ENCODE measurements around the gene VPS35L. TPM values are rescaled to one million over a fixed set of nuclear protein-coding genes. Genes with fewer than 3 reads are reported as not detected.
A peak's percentile ranks its signal among the peaks of the same experiment; 100 is the strongest.

VPS35L gene
- total RNA-seq, 2 donors from 2014 or later: 27.0 to 28.3 TPM

- H3K27ac ChIP-seq: peak overlapping the region; percentile 52 to 79
- H3K4me3 ChIP-seq: peak overlapping the region; percentile 97 to 98
- no peaks in the 10 kb centered on the region for H3K9me3 ChIP-seq
These were observed 30.7 kb upstream of the VPS35L start for GRCh38 chr16:19524616-19525384.

GRCh38 chr16:19525385-19525723 is 30.1 kb upstream of the VPS35L start:
- peaks cover 0 to 28% of the 10 kb centered on the region in 2 donors for H3K4me1 ChIP-seq
- no peak for DNase-seq (ENCODE audit: low spot score)
- peaks cover 10% of the 10 kb centered on the region for H3K36me3 ChIP-seq
- no peak overlapping the region for H3K27ac ChIP-seq
- H3K27me3 ChIP-seq: no peaks in the 10 kb centered on the region
- H3K9me3 ChIP-seq: no peaks in the 10 kb centered on the region
- TF ChIP-seq CTCF (IDR thresholded peaks at IDR 0.05): no peak
- H3K4me3 ChIP-seq: peak overlapping the region in 1 of 2 donors; percentile 98

More at GRCh38 chr16:19524616-19525384, 30.7 kb upstream of the VPS35L start:
- Histone ChIP-seq H3K36me3 (peaks cover 10% of the 10 kb centered on the region), H3K27me3 (no peaks in the 10 kb centered on the region), H3K4me1 (peaks cover 0 to 33% of the 10 kb centered on the region in 2 donors)
- TF ChIP-seq CTCF (IDR thresholded peaks at IDR 0.05): no peak
- DNase-seq (ENCODE audit: low spot score): no peak

- no peak for TF ChIP-seq CTCF (IDR thresholded peaks at IDR 0.05)
- H3K36me3 ChIP-seq: peaks cover 10% of the 10 kb centered on the region
- H3K27me3 ChIP-seq: no peaks in the 10 kb centered on the region
- H3K9me3 ChIP-seq: no peaks in the 10 kb centered on the region
- peaks cover 0 to 16% of the 10 kb centered on the region in 2 donors for H3K4me1 ChIP-seq
- no peak overlapping the region for H3K4me3 ChIP-seq
- no peak overlapping the region for H3K27ac ChIP-seq
- no peak for DNase-seq (ENCODE audit: low spot score)
These were observed 28.3 kb upstream of the VPS35L start for GRCh38 chr16:19527161-19527560.

GRCh38 chr16:19528666-19529065 is 26.8 kb upstream of the VPS35L start:
- DNase-seq (ENCODE audit: low spot score): no peak
- Histone ChIP-seq H3K27me3 (no peaks in the 10 kb centered on the region), H3K27ac (no peak overlapping the region), H3K36me3 (peaks cover 18% of the 10 kb centered on the region), H3K4me1 (peaks cover 0 to 10% of the 10 kb centered on the region in 2 donors), H3K4me3 (no peak overlapping the region), H3K9me3 (no peaks in the 10 kb centered on the region)
- no peak for TF ChIP-seq CTCF (IDR thresholded peaks at IDR 0.05)

GRCh38 chr16:19532601-19533000 is 22.9 kb upstream of the VPS35L start:
- H3K27ac ChIP-seq: no peak overlapping the region
- no peak overlapping the region for H3K4me3 ChIP-seq
- peaks cover 18% of the 10 kb centered on the region for H3K36me3 ChIP-seq
- TF ChIP-seq CTCF (IDR thresholded peaks at IDR 0.05): no peak
- no peaks in the 10 kb centered on the region for H3K4me1 ChIP-seq
- H3K9me3 ChIP-seq: no peaks in the 10 kb centered on the region
- DNase-seq (ENCODE audit: low spot score): no peak
- H3K27me3 ChIP-seq: no peaks in the 10 kb centered on the region

Measured in right atrium auricular region (tissue), 2 donors.